ENCODE measurements around the gene KAT2B.
"Not testable (repeated sequence)": the region's sequence is repeated elsewhere in the genome, so short reads cannot be mapped to it uniquely, and the experiment has no call there.

DNA sequence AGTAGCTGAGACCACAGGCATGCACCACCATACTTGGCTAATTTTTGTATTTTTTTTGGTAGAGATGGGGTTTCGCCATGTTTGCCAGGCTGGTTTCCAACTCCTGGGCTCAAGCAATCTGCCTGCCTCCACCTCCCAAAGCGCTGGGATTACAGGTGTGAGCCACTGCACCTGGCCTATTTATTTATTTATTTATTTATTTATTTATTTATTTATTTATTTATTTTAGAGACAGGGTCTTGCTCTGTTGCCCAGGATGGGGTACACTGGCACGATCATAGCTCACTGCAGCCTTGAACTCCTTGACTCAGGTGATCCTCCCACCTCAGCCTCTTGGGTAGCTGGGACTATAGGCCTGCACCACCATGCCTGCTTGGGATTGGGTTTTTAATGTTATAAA, 4.9 kb downstream of the KAT2B start:
- TF ChIP-seq, protein P1, sequence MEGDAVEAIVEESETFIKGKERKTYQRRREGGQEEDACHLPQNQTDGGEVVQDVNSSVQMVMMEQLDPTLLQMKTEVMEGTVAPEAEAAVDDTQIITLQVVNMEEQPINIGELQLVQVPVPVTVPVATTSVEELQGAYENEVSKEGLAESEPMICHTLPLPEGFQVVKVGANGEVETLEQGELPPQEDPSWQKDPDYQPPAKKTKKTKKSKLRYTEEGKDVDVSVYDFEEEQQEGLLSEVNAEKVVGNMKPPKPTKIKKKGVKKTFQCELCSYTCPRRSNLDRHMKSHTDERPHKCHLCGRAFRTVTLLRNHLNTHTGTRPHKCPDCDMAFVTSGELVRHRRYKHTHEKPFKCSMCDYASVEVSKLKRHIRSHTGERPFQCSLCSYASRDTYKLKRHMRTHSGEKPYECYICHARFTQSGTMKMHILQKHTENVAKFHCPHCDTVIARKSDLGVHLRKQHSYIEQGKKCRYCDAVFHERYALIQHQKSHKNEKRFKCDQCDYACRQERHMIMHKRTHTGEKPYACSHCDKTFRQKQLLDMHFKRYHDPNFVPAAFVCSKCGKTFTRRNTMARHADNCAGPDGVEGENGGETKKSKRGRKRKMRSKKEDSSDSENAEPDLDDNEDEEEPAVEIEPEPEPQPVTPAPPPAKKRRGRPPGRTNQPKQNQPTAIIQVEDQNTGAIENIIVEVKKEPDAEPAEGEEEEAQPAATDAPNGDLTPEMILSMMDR (IDR thresholded peaks at IDR 0.05) = not testable (repeated sequence)
- not testable (repeated sequence) for TF ChIP-seq POLR2A (IDR thresholded peaks at IDR 0.05)
